Activated naive CD4-positive, alpha-beta T cell treated with anti-CD3 and anti-CD28 coated beads, Interleukin-2, amount 50 U/mL, for 16 hours (primary cell): Measurements from ENCODE around the gene ULBP3.

Source experiments
- DNase-seq: peaks from one replicate; pipeline ENCODE4 v3.0.0-alpha.2; 2020

ULBP3 gene

DNA sequence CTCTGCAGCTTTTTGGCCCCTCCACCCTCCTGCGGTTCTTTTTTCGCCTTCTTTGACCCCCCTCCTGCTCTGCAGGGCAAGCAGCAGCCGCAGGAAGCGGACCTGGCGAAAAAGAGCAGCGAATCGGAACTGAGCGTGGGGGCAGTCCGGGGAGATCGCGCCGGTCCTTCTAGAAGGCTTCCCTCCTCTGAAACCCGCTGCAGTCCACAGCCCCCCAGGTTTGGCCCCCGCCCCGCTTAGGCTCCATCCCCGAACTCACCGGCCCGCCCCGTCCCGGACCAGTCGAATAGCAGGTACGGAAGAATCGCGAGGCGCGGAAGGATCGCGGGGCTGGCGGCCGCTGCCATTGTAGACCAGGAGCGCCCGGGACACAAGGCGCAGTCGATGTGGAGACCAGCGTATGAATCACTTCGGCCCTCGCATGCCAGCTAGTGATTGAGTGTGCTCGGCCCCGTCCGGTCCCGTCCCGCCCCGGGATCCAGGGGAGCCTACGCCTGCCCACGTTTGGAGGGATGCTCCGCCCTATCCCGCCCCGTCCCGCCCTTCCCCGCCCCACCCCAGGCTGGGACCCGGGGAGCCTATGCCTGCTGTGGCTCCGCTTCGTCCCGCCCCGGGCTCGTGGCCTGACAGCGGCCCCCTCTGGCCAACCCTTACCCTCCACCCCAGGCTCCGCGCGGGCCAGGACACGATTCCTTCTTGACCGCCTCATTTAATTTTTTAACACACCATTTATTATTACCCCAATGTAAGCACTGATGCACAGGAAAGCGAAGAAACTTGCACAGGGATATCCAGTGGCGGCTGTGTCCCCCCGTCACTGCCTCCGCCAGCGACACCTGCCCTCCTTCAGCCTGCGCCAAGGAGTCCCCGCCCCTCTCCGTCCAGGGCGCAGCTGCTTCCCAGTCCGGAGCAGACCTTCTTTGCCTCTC lies at the start of gene ULBP3:
TSS of gene ULBP3 (minus strand) at position 402 of the 929 bp plus-strand sequence. CDS start at position 347, 55 bp downstream.
- peak; percentile 67 for DNase-seq

GRCh38 chr6:150118627-150119026 lies 49.7 kb upstream of the ULBP3 start:
- no peak for DNase-seq

- DNase-seq = no peak
Observed at GRCh38 chr6:150118203-150118602, 49.3 kb upstream of the ULBP3 start.

GRCh38 chr6:150116200-150116800 lies 47.4 kb upstream of the ULBP3 start:
- DNase-seq = no peak

DNA sequence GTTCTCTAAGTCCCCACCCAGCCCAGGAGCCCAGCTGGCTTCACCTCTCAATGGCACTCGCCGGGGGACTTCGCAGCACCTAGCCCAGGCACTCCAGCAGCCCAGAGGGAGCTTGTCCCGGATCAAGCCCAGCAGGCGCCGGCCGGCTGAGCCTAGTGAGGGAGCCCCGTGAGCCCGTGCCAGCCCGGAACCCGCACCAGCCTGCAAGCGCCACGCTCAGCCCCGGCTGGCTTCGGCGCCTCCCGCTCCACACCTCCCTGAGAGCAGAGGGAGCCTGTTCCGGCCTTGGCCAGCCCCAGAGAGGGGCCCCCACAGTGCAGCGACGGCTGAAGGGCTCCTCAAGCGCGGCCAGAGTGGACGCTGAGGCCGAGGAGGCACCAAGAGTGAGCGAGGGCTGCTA lies 46.8 kb upstream of the ULBP3 start:
- no peak for DNase-seq

- no peak for DNase-seq
Observed at GRCh38 chr6:150112233-150112632, 43.3 kb upstream of the ULBP3 start.

DNA sequence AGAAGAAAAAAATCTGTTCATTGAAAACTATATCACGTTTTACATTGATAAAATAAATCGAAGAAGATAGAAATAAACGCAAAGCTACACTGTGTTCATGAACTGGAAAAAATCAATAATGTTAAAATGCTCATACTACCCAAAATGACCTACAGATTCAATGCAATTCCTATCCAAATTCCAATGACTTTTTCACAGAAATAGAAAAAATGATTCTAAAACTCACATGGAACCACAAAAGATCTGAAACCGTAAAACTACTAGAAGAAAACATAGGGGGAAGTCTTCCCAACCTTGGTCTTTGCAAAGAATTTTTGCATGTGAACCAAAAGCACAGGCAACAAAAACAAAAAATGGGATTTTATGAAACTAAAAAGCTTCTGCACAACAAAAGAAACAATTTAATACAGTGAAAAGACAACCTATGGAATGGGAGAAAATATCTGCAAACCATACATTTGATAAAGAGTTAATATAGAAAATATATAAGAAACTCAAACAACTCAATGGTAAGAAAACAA lies 33.9 kb upstream of the ULBP3 start:
- DNase-seq = no peak

DNA sequence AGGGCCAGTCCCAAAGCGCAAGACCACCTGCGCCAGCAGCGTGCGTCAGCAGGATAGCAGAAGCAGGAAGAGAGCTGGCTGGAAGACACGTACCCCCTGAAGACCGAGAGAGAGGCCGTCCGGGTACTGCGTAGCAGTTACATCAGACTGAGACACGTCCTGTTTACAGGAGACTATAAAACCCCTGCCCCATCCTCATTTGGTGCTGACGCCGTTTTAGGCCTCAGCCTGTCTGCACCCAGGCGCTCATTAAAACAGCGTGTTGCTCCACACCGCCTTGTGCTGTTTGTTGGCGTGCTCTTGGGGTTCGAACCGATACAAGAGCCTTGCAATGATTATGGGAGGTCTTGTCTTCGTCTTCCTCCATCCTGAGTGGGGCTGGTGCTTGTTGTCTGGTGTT lies 31.8 kb upstream of the ULBP3 start:
- DNase-seq = no peak

DNA sequence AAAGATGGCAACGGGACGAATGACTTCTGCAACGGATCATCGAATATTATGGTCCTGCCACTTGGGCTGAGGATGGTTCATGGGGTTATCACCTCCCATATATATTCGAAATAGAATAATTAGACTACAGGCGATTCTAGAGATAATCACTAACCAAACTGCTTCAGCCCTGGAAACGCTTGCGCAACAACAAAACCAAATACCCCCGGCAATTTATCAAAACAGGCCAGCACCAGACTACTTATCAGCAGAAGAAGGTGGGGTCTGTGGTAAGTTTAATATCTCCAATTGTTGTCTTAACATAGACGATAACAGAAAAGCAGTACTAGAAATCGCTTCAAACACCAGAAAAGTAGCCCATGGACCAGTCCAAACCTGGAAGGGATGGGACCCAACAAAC lies 31.0 kb upstream of the ULBP3 start:
- no peak for DNase-seq

- no peak for DNase-seq
Observed at GRCh38 chr6:150099546-150099945, 30.6 kb upstream of the ULBP3 start.

- no peak for DNase-seq
Observed at GRCh38 chr6:150098155-150098554, 29.2 kb upstream of the ULBP3 start.

DNA sequence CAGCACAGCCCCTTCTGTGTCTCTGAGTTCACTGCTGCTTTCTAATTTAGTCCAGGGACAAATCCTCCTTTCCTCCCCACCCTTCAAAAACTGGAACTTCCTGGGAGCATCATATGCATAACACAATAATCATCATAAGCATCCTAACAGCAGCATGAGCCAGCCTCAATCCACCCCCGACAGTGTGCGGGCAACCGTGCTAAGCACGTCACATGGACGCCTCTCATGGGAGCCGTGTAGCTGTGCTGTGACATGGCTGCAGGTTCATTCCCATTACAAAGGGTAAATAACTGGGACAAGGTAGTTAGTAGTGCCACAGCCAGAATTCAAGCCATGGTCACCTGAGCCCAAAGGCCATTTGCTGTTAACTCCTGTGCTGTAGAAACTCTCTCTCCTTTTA lies 24.5 kb upstream of the ULBP3 start:
- no peak for DNase-seq

DNA sequence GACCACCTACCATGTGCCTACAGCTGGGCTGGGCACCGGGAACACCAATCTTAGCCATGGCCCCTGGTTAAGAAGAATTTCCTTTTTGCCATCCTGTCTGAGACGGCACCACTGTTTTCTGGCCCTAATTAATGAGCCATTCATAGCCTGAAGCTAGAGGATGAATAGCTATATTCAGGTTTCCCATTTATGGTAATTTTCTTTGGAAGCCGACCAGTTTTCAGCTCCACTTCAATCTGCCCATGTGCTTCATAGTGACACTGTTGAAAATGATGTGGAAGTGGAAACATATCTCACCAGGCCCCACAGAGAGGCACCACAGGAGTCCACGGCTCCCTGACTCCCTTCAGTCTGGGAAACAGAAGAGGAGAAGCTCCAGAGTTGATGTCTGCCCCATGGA lies 22.6 kb upstream of the ULBP3 start:
- no peak for DNase-seq

DNA sequence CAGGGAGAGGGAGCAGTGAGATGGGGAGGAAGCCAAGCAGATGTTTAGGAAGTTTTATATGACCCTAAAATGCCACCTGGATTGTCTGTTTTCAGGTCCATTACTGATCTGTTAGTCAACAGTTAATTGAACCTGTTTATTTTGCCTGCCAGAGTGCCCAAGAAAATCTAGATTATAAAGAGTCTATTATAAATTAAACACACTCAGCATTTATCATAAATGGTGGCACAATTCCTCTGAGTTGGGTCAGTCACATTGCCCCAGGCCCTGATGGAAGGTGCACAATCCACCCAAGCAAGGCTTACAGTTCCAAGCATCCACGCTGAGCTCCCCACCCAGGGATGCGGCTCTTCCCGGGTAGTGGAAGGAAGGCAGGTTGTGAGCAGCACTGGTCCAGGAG lies 21.4 kb upstream of the ULBP3 start:
- no peak for DNase-seq

DNA sequence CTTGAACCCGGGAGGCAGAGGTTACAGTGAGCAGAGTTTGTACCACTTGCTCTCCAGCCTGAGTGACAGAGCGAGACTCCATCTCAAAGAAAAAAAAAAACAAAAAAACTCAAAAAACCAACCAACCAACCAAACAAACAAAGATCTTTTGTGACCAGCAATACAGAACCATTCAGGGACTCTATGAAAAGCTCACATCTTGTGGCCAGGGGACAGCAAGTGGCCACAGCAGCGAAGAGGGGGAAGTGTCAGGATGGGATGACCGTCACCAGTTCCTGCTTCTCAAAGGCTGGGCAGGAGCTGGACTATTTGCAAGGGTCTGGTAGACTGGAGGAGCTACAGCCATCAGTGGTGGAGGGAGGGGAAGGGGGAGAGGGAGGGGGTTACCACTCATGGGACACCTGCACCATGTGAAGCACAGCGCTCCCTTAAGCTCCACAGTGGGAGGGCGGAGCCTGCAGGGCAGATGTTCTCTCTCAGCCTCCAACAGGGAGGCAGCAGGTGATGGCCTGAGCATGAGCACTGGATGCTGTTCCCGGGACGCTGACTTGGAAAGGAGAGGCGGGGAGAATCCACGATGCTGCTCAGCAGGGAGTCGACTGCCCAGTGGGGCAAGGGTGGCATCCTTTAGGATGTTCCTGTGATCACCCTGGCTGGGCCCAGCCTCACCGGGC lies 19.7 kb upstream of the ULBP3 start:
- no peak for DNase-seq

- no peak for DNase-seq
Observed at GRCh38 chr6:150087336-150087735, 18.4 kb upstream of the ULBP3 start.

GRCh38 chr6:150086026-150086425 lies 17.1 kb upstream of the ULBP3 start:
- no peak for DNase-seq

GRCh38 chr6:150084426-150084825 lies 15.5 kb upstream of the ULBP3 start:
- DNase-seq = no peak

DNA sequence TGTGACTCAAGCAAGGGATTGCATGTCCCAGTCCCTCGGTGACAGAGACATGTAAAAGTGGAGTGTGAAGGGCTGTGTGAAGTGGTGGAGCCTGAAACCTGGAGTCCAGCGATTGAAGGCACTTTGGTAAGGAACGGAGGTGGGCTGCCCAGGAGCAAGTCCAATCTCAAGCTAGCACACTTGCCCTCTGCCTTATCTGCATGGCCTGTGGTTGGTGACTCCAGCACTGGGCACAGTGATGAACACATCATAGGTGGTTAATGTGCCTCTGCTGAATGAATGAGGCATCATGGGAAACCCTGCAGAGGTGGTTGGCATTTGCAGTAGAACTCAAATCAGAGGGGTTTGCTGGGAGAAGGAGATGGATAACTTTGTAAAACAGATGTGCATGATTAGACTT lies 14.9 kb upstream of the ULBP3 start:
- no peak for DNase-seq

GRCh38 chr6:150081702-150082101 lies 12.8 kb upstream of the ULBP3 start:
- no peak for DNase-seq

GRCh38 chr6:150079604-150080003 lies 10.7 kb upstream of the ULBP3 start:
- DNase-seq = no peak

DNA sequence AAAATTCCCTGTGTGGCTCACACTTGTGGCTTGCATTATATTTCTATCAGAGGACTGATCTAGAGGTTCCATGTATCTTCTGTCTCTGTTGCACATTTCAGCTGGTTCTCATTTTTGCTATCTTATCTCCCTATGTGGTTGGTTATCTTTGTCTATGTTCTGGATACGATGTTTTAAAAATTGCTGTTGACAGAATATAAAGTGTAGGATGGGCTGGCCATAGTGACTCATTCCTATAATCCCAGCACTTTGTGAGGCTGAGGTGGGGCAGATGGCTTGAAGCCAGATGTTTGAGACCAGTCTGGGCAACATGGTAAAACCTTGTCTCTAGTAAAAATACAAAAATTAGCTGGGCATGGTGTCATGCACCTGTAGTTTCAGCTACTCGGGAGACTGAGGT lies 9.9 kb upstream of the ULBP3 start:
- no peak for DNase-seq

DNA sequence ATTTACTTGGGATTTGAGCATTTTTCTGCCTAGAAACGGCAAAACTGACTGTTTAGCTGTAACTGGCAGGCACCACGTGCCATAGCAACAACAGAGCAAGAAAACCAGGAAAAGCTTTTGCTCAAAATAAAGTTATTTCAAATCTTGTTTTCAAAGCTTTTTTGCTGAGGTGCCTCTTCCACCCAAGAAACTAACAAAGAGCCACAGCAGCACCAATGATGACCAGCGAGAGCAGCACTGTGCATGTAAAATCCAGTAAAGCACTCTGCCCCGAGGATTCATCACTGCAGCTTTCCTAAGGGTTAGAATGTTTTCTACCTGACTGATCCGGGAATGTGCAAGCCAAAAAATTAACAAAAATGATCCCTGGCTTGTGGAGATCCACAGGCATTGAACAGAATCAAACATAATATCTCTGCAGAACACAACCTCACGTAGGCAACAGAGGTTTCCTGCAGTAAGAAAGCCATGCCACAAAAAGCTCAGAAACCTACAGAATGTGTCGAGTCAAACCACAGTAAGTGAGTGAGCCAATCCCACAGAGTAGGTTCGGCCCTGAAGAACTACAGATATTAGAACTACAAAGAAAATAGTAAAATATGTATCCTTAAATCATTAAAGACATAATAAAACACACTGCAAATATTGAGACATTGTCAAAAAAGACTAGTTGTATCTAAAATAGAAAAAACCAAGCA lies 7.4 kb upstream of the ULBP3 start:
- no peak for DNase-seq
